Neutrophil (primary cell): Measurements from ENCODE around the gene TLE3.

Source experiments
- H3K27ac ChIP-seq: fragments of 200-600 bp; sonication (generic); 2 replicates; pipeline ENCODE4 v1.5.1; 2016; ENCODE audit warnings: mild to moderate bottlenecking, moderate library complexity
- H3K27me3 ChIP-seq: fragments of 200-600 bp; sonication (generic); 2 replicates; pipeline ENCODE4 v1.6.0; 2016; ENCODE audit warnings: mild to moderate bottlenecking
- H3K36me3 ChIP-seq: fragments of 200-600 bp; sonication (generic); 2 replicates; pipeline ENCODE4 v1.5.1; 2017
- H3K4me1 ChIP-seq, 2 experiments: fragments of 200-600 bp in 1 of 2; sonication (generic) in 1 of 2; 1 replicate in 1 of 2; 2 replicates in 1 of 2; pipeline versions ENCODE4 v1.5.1 to v1.6.1; 2013 to 2016; ENCODE audit warnings: low read depth in 1 of 2, low read length in 1 of 2, mild to moderate bottlenecking in 1 of 2, moderate library complexity in 1 of 2; ENCODE audit not compliant: control insufficient read depth in 1 of 2, insufficient read depth in 1 of 2
- H3K4me3 ChIP-seq, 2 experiments: fragments of 200-600 bp in 1 of 2; sonication (generic) in 1 of 2; 1 replicate in 1 of 2; 2 replicates in 1 of 2; pipeline ENCODE4 v1.5.1; 2013 to 2016; ENCODE audit warnings: low read depth in 1 of 2, low read length in 1 of 2, mild to moderate bottlenecking in 1 of 2, moderate library complexity in 1 of 2
- H3K9me3 ChIP-seq: fragments of 200-600 bp; sonication (generic); 2 replicates; pipeline ENCODE4 v1.5.1; 2016
- CTCF ChIP-seq: fragments of 200-600 bp; sonication (generic); IDR thresholded peaks from 2 replicates; pipeline ENCODE4 v1.5.1; 2016; ENCODE audit warnings: antibody characterized with exemption

Gene TLE3

GRCh38 chr15:70047386-70048197, 50.1 kb downstream of the TLE3 start:
- TF ChIP-seq CTCF = no peak
- Histone ChIP-seq H3K4me3 (no peak overlapping the region), H3K36me3 (peaks cover 83% of the 10 kb centered on the region), H3K9me3 (no peaks in the 10 kb centered on the region), H3K4me1 (no peaks in the 10 kb centered on the region), H3K27me3 (no peaks in the 10 kb centered on the region), H3K27ac (peak overlapping the region; percentile 38)

- H3K4me1 ChIP-seq = no peaks in the 10 kb centered on the region
- peaks cover 76% of the 10 kb centered on the region for H3K36me3 ChIP-seq
- H3K27ac ChIP-seq = peak overlapping the region; percentile 38
- no peaks in the 10 kb centered on the region for H3K9me3 ChIP-seq
- no peak for TF ChIP-seq CTCF
- H3K4me3 ChIP-seq = no peak overlapping the region
- H3K27me3 ChIP-seq = no peaks in the 10 kb centered on the region
Observed at GRCh38 chr15:70046679-70047369, 50.9 kb downstream of the TLE3 start.

- Histone ChIP-seq H3K4me1 (no peaks in the 10 kb centered on the region), H3K27ac (peak overlapping the region; percentile 25), H3K36me3 (peaks cover 58% of the 10 kb centered on the region), H3K4me3 (no peak overlapping the region), H3K27me3 (no peaks in the 10 kb centered on the region), H3K9me3 (no peaks in the 10 kb centered on the region)
- no peak for TF ChIP-seq CTCF
Observed at GRCh38 chr15:70045045-70045444, 52.7 kb downstream of the TLE3 start.

GRCh38 chr15:70044168-70044567, 53.5 kb downstream of the TLE3 start:
- TF ChIP-seq CTCF = no peak
- Histone ChIP-seq H3K36me3 (peaks cover 49% of the 10 kb centered on the region), H3K27me3 (no peaks in the 10 kb centered on the region), H3K4me3 (no peak overlapping the region), H3K4me1 (no peaks in the 10 kb centered on the region), H3K27ac (no peak overlapping the region), H3K9me3 (no peaks in the 10 kb centered on the region)

GRCh38 chr15:70043590-70043989, 54.1 kb downstream of the TLE3 start:
- no peaks in the 10 kb centered on the region for H3K27me3 ChIP-seq
- no peak overlapping the region for H3K27ac ChIP-seq
- no peaks in the 10 kb centered on the region for H3K9me3 ChIP-seq
- peaks cover 43% of the 10 kb centered on the region for H3K36me3 ChIP-seq
- TF ChIP-seq CTCF = no peak
- H3K4me3 ChIP-seq = no peak overlapping the region
- H3K4me1 ChIP-seq = no peaks in the 10 kb centered on the region
